B cell (primary cell): ENCODE data around the gene FCRL2. TPM values are rescaled to one million over a fixed set of nuclear protein-coding genes. Genes with fewer than 3 reads are reported as not detected.

ENCODE experiments used
- ATAC-seq: fragments of 200-7000 bp; cut with Tn5 transposase; one replicate; pipeline ENCODE4 v1.10.0; 2021; ENCODE audit warnings: low read depth, mild to moderate bottlenecking, moderate number of reproducible peaks, moderate library complexity
- CTCF ChIA-PET: fragments of 350-600 bp; sonication (Branson Sonifier 250); formaldehyde crosslinking; loops from one replicate; lab custom pipeline; 2021; ENCODE audit warnings: antibody characterized with exemption, inconsistent platforms; lab: Charles Lee
- POLR2A ChIA-PET: fragments of 350-600 bp; sonication (Branson Sonifier 250); formaldehyde crosslinking; loops from one replicate; lab custom pipeline; 2021; ENCODE audit warnings: antibody characterized with exemption; lab: Charles Lee
- DNase-seq: peaks from one replicate; pipeline ENCODE4 v3.0.0; 2013
- H2AFZ ChIP-seq: 2 replicates; pipeline ENCODE4 v1.6.1; 2012; ENCODE audit warnings: mild to moderate bottlenecking, low read depth, low read length; ENCODE audit not compliant: insufficient read depth, poor library complexity, severe bottlenecking
- H3K27ac ChIP-seq, 2 donors: 1 replicate in 1 of 2; 2 replicates in 1 of 2; pipeline ENCODE4 v1.5.1; 2012 to 2013; ENCODE audit warnings: low read length in 2 of 2, mild to moderate bottlenecking in 2 of 2, moderate library complexity in 1 of 2
- H3K27me3 ChIP-seq, 4 experiments: fragments of 200-600 bp in 1 of 4; sonication (generic) in 1 of 4; replicated peaks in 1 of 4; 1 replicate in 2 of 4; 2 replicates in 2 of 4; pipeline versions ENCODE4 v1.6.1 to v1.7.0; 2013 to 2016; ENCODE audit warnings: low read length in 3 of 4, mild to moderate bottlenecking in 2 of 4, mixed read lengths in 1 of 4, moderate library complexity in 1 of 4; ENCODE audit not compliant: insufficient read depth in 4 of 4, control insufficient read depth in 3 of 4; ENCODE audit errors: control extremely low read depth in 1 of 4
- H3K36me3 ChIP-seq, 2 experiments: replicated peaks in 1 of 2; 1 replicate in 1 of 2; 2 replicates in 1 of 2; pipeline versions ENCODE4 v1.6.1 to v1.7.1; 2013; ENCODE audit warnings: low read length in 1 of 2; ENCODE audit not compliant: insufficient read depth in 2 of 2, control insufficient read depth in 1 of 2; ENCODE audit errors: control extremely low read depth in 1 of 2, extremely low read depth in 1 of 2
- H3K4me1 ChIP-seq, 2 donors: fragments of 200-600 bp in 1 of 2; sonication (generic) in 1 of 2; 1 replicate in 1 of 2; 2 replicates in 1 of 2; pipeline versions ENCODE4 v1.5.1 to v1.6.1; 2013 to 2017; ENCODE audit warnings: low read length in 2 of 2; ENCODE audit not compliant: control insufficient read depth in 2 of 2, insufficient read depth in 2 of 2
- H3K4me2 ChIP-seq: replicated peaks from 2 replicates; pipeline ENCODE3; 2012; ENCODE audit warnings: mild to moderate bottlenecking, low read depth, low read length; ENCODE audit not compliant: poor library complexity, severe bottlenecking
- H3K4me3 ChIP-seq, 5 experiments: fragments of 200-600 bp in 1 of 5; sonication (generic) in 1 of 5; 1 replicate in 3 of 5; 2 replicates in 2 of 5; pipeline versions ENCODE4 v1.5.1 to v1.7.0; 2011 to 2016; ENCODE audit warnings: low read length in 4 of 5, mild to moderate bottlenecking in 4 of 5, low read depth in 2 of 5, control low read depth in 1 of 5, moderate library complexity in 1 of 5; ENCODE audit not compliant: insufficient read depth in 1 of 5; ENCODE audit errors: control extremely low read depth in 1 of 5, extremely low read depth in 1 of 5
- H3K79me2 ChIP-seq: fragments of 200-600 bp; sonication (generic); one replicate; pipeline ENCODE4 v1.6.0; 2016; ENCODE audit warnings: low read length; ENCODE audit not compliant: control insufficient read depth, insufficient read depth
- H3K9ac ChIP-seq: fragments of 200-600 bp; sonication (generic); 2 replicates; pipeline ENCODE4 v1.6.1; 2017; ENCODE audit warnings: mild to moderate bottlenecking, low read length, moderate library complexity
- H3K9me3 ChIP-seq, 3 donors: one replicate each; pipeline versions ENCODE4 v1.6.1 to v1.7.1; 2013; ENCODE audit warnings: low read length in 2 of 3; ENCODE audit not compliant: control insufficient read depth in 2 of 3, insufficient read depth in 1 of 3; ENCODE audit errors: control extremely low read depth in 1 of 3
- H4K20me1 ChIP-seq: 2 replicates; pipeline ENCODE4 v1.6.0; 2012; ENCODE audit warnings: mild to moderate bottlenecking, low read length; ENCODE audit not compliant: insufficient read depth, control insufficient read depth, poor library complexity, severe bottlenecking
- H3K27ac Mint-ChIP-seq: one replicate; pipeline ENCODE4 v1.8.0; 2021; ENCODE audit warnings: mixed read lengths
- H3K27me3 Mint-ChIP-seq: one replicate; pipeline ENCODE4 v1.8.0; 2021; ENCODE audit warnings: mixed read lengths
- H3K4me1 Mint-ChIP-seq: one replicate; pipeline ENCODE4 v1.8.0; 2021; ENCODE audit warnings: mixed read lengths
- H3K4me3 Mint-ChIP-seq: one replicate; pipeline ENCODE4 v1.8.0; 2021; ENCODE audit warnings: mixed read lengths
- H3K9me3 Mint-ChIP-seq: one replicate; pipeline ENCODE4 v1.8.0; 2022; ENCODE audit warnings: mixed read lengths; ENCODE audit not compliant: insufficient read depth
- EZH2 ChIP-seq: IDR thresholded peaks from 2 replicates; pipeline ENCODE4 v1.6.1; 2012; ENCODE audit warnings: borderline replicate concordance, low read depth, mild to moderate bottlenecking, moderate library complexity, low read length; ENCODE audit not compliant: insufficient read depth, poor library complexity, severe bottlenecking
- WGBS: methylation state at CpG from one replicate; pipeline ENCODE4 v1.1.5; 2013; ENCODE audit warnings: missing lambda C conversion rate; ENCODE audit not compliant: insufficient coverage; 5-methylcytosine and 5-hydroxymethylcytosine counted together
- intact Hi-C: fragments of 100-400 bp; cut with micrococcal nuclease; formaldehyde crosslinking; loops from one replicate; pipeline ENCODE4 v1.10.0; 2022
- polyA plus RNA-seq: library from polyadenylated mRNA; depleted of rRNA; stranded (reverse); fragments of >200 nt; gene quantifications from 2 replicates; pipeline ENCODE4 v1.2.3, GENCODE V29; 2012
- total RNA-seq, 2 donors: library from RNA; stranded (reverse); fragments of 120-200 nt in 1 of 2; gene quantifications; 1 replicate in 1 of 2; 2 replicates in 1 of 2; pipeline versions ENCODE4 v1.2.3 to v1.2.4, GENCODE V29; 2013 to 2022
- TF ChIP-seq, protein P1 (sequence below): fragments of 200-600 bp; IDR thresholded peaks from one replicate; pipeline ENCODE4 v1.8.0; 2022; ENCODE audit warnings: antibody characterized with exemption, mild to moderate bottlenecking

Gene FCRL2
- total and polyA plus RNA-seq, 2 donors (not counting 1 experiment from before 2014, with no cell fraction given): 78.3 to 184 TPM

DNA sequence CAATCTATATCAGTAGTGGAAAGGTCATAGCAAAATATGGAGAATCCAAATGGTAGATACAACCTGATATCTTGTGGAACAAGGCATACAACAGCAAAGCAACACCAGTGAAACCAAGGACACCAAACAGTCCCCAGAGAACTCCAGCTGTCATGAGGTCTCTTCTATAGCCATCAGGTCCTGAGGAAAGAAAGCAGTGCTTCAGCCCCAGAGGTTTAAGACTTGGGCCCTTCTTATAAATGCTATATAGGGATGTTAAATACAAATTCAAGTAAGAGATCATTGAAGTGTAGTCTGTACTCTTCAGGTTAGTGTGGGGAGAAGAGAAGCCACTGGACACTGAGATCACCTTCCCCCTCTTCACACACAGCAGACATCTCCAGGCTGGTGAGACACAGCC lies 10.1 kb downstream of the FCRL2 start:
- Mint-ChIP-seq H3K27ac (peak overlapping the region; percentile 80), H3K4me1 (peaks cover 62% of the 10 kb centered on the region), H3K4me3 (no peak overlapping the region), H3K9me3 (no peaks in the 10 kb centered on the region), H3K27me3 (no peaks in the 10 kb centered on the region)
- peak overlapping the region in 1 of 2 donors; percentile 59 for H3K27ac ChIP-seq
- no peak overlapping the region for H3K4me2 ChIP-seq
- peaks cover 8 to 83% of the 10 kb centered on the region in 2 experiments for H3K36me3 ChIP-seq
- peaks cover 81% of the 10 kb centered on the region for H3K79me2 ChIP-seq
- ChIA-PET CTCF (interaction anchor here (1.1 to 2.5 kb wide), 4 partner anchors 16 to 187 kb away, joined by 3 to 8 read pairs (median 3); no protein-coding TSS in a partner anchor), POLR2A (no interaction called here)
- TF ChIP-seq, protein P1, sequence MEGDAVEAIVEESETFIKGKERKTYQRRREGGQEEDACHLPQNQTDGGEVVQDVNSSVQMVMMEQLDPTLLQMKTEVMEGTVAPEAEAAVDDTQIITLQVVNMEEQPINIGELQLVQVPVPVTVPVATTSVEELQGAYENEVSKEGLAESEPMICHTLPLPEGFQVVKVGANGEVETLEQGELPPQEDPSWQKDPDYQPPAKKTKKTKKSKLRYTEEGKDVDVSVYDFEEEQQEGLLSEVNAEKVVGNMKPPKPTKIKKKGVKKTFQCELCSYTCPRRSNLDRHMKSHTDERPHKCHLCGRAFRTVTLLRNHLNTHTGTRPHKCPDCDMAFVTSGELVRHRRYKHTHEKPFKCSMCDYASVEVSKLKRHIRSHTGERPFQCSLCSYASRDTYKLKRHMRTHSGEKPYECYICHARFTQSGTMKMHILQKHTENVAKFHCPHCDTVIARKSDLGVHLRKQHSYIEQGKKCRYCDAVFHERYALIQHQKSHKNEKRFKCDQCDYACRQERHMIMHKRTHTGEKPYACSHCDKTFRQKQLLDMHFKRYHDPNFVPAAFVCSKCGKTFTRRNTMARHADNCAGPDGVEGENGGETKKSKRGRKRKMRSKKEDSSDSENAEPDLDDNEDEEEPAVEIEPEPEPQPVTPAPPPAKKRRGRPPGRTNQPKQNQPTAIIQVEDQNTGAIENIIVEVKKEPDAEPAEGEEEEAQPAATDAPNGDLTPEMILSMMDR: no peak
- no peak for TF ChIP-seq EZH2
- DNase-seq: no peak
- no peaks in the 10 kb centered on the region for H3K27me3 ChIP-seq
- H4K20me1 ChIP-seq: peaks cover 9% of the 10 kb centered on the region
- no peak overlapping the region for H3K9ac ChIP-seq
- no peaks in the 10 kb centered on the region for H3K9me3 ChIP-seq
- intact Hi-C loops: no loop called here
- H2AFZ ChIP-seq: no peak overlapping the region
- no peak overlapping the region for H3K4me3 ChIP-seq
- H3K4me1 ChIP-seq: peaks cover 27% of the 10 kb centered on the region in 2 donors
- ATAC-seq: no peak

DNA sequence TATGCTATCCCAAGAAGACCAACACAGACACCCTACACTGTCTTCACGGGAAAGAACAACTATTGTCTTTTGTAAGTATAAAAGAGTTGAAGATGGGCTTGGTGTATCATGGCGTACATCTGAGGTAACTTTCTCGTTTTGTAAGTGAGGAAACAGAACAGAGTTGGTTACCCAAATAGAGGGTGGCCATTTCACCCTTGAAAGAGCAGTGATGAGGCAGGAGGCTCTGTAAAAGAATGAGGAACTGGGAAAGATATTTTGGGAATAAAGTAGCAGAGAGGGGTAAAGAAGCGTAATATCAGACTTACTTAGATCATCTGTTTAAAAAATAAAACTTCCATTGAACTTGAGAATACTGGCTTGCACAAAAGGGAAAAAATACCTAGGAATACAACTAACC lies 18.9 kb downstream of the FCRL2 start:
- Histone ChIP-seq H3K4me1 (peaks cover 19 to 21% of the 10 kb centered on the region in 2 donors), H3K79me2 (peaks cover 86% of the 10 kb centered on the region), H3K4me3 (no peak overlapping the region), H4K20me1 (peaks cover 5% of the 10 kb centered on the region), H3K9me3 (peaks cover 8 to 17% (median 10%) of the 10 kb centered on the region in 3 donors), H2AFZ (no peak overlapping the region), H3K9ac (no peak overlapping the region), H3K27me3 (no peaks in the 10 kb centered on the region), H3K36me3 (peaks cover 17 to 89% of the 10 kb centered on the region in 2 experiments), H3K4me2 (peak overlapping the region; percentile 51), H3K27ac (peak overlapping the region in 1 of 2 donors; percentile 70)
- ATAC-seq (no peak), DNase-seq (no peak)
- H3K9me3 Mint-ChIP-seq: peaks cover 5% of the 10 kb centered on the region
- 25% methylated on average over 2 of the region's 4 CpGs for WGBS
- POLR2A ChIA-PET: no interaction called here
- H3K4me1 Mint-ChIP-seq: peaks cover 48% of the 10 kb centered on the region
- H3K27ac Mint-ChIP-seq: peak overlapping the region; percentile 75
- CTCF ChIA-PET: interaction anchor here (0.7 to 3.3 kb wide), 2 partner anchors 7 to 15 kb away, joined by 3 to 26 read pairs; no protein-coding TSS in a partner anchor
- TF ChIP-seq, protein P1: no peak
- no peak for TF ChIP-seq EZH2
- H3K4me3 Mint-ChIP-seq: peak overlapping the region; percentile 64
- intact Hi-C loops: no loop called here
- H3K27me3 Mint-ChIP-seq: no peaks in the 10 kb centered on the region
